ENCODE results near the gene LPAR3. TPM values are rescaled to one million over a fixed set of nuclear protein-coding genes. Genes with fewer than 3 reads are reported as not detected.

Gene LPAR3
- total and polyA plus RNA-seq, 12 donors = 4.7 to 17.3 (median 10.7) TPM

DNA sequence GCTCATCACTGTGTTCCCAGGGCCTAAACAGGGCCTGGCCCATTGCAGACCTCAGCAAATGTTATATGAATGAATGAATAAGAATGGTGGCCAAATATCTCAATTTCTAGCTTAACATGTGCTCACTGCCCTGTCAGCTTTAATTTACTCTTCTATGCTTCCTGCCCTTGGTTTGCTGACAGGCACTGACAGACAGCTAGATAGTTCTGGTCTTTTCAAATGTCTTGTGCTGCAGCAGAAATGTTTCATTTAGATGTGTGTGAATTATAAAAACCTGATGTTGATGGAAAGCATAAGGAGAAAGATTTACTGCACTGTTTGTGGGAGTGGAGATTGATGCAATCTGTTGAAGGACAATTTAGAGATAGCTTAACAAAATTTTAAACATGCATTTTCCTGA lies 48.9 kb downstream of the LPAR3 start:
- DNase-seq (no peak), ATAC-seq (no peak)
- H3K27me3 ChIP-seq = no peaks in the 10 kb centered on the region
- H3K27ac ChIP-seq = no peak overlapping the region
- no peaks in the 10 kb centered on the region for H3K36me3 ChIP-seq
- H3K9me3 ChIP-seq = no peaks in the 10 kb centered on the region
- no peak overlapping the region for H3K4me3 ChIP-seq
- intact Hi-C loops (cut with DNase I) = no loop called here
- peaks cover 0 to 17% (median 12%) of the 10 kb centered on the region in 9 donors for H3K4me1 ChIP-seq
- TF ChIP-seq, protein P1, sequence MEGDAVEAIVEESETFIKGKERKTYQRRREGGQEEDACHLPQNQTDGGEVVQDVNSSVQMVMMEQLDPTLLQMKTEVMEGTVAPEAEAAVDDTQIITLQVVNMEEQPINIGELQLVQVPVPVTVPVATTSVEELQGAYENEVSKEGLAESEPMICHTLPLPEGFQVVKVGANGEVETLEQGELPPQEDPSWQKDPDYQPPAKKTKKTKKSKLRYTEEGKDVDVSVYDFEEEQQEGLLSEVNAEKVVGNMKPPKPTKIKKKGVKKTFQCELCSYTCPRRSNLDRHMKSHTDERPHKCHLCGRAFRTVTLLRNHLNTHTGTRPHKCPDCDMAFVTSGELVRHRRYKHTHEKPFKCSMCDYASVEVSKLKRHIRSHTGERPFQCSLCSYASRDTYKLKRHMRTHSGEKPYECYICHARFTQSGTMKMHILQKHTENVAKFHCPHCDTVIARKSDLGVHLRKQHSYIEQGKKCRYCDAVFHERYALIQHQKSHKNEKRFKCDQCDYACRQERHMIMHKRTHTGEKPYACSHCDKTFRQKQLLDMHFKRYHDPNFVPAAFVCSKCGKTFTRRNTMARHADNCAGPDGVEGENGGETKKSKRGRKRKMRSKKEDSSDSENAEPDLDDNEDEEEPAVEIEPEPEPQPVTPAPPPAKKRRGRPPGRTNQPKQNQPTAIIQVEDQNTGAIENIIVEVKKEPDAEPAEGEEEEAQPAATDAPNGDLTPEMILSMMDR (IDR thresholded peaks at IDR 0.05) = no peak

DNA sequence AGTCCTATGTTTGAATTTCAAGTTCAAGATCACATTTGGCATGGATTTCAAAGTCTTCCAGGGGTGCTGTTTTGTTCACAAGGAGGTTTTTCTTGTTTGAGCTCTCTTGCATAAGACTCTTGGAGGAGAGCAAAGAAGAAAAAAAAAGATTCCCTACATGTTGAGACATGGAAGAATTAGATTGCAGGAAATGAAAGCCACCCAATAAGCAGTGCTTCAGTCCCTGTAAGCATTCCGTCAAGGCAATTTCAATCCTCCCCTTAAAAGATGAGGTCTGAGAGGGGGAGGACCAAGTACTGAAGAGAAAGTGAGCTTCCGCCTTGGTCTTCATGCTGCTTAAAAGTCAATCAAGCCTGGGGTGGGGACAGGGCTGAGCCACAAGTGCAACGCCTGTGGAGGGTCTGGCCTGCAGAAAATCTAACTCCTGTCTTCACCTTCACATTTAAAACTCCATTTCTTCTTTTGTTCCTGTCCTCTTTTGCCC lies 50.2 kb downstream of the LPAR3 start:
- Histone ChIP-seq H3K36me3 (no peaks in the 10 kb centered on the region), H3K4me1 (peaks cover 0 to 15% (median 9%) of the 10 kb centered on the region in 9 donors), H3K9me3 (no peaks in the 10 kb centered on the region), H3K4me3 (no peak overlapping the region), H3K27ac (no peak overlapping the region), H3K27me3 (no peaks in the 10 kb centered on the region)
- TF ChIP-seq, protein P1 (IDR thresholded peaks at IDR 0.05) = no peak
- intact Hi-C loops (cut with DNase I) = no loop called here
- DNase-seq (no peak), ATAC-seq (no peak)
- WGBS, 2 donors = 55 to 59% methylated on average over 3 of the region's 3 CpGs

DNA sequence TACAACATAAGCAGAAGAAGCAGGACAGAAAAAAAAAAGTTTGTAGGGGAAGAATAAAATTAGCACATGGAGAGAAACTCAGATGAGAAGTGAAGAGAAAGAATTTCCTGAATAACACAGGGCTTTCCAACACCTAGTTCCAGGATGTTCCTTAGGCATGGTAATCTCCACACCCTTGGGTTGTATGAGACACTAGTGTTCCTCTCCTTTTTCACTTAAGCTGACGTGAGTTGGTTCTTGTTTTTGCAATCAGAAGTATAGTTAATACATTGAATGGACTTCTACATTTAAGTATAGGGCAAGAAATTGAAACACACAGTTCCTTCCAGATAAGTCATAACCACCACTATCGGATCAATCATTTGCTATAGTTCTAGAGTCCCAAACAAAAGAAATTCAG lies 51.0 kb downstream of the LPAR3 start:
- intact Hi-C loops (cut with DNase I) = no loop called here
- H3K27me3 ChIP-seq = no peaks in the 10 kb centered on the region
- no peak overlapping the region for H3K27ac ChIP-seq
- H3K4me3 ChIP-seq = no peak overlapping the region
- ATAC-seq = no peak
- 84 to 90% methylated on average over 2 of the region's 2 CpGs for WGBS, 2 donors
- peaks cover 0 to 7% (median under 1%) of the 10 kb centered on the region in 9 donors for H3K4me1 ChIP-seq
- no peaks in the 10 kb centered on the region for H3K36me3 ChIP-seq
- DNase-seq = no peak
- H3K9me3 ChIP-seq = no peaks in the 10 kb centered on the region
- TF ChIP-seq, protein P1 (IDR thresholded peaks at IDR 0.05) = no peak

DNA sequence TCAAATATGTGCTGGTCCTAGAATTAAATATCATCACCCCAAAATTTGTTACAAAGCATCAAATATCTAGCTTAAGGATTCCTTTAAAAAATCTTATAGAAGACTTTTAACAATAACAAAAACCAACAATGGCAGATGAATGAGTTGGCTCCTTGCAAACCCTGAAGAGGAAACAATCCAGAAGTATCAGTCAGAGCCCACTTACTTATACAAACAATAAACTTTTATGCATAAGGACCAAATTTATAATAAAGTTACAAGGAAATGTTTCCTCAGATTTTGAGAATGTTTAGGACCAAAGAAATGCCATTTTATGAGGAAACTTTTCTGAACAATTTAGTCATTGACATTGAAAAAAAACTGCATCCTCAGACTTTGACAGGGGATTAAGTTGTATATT lies 52.7 kb downstream of the LPAR3 start:
- intact Hi-C loops (cut with DNase I) = no loop called here
- TF ChIP-seq, protein P1 (IDR thresholded peaks at IDR 0.05) = no peak
- no peak overlapping the region for H3K4me3 ChIP-seq

More for the DNA sequence above, 52.7 kb downstream of the LPAR3 start:
- H3K27me3 ChIP-seq = no peaks in the 10 kb centered on the region
- no peak for ATAC-seq
- H3K9me3 ChIP-seq = no peaks in the 10 kb centered on the region
- DNase-seq = no peak
- H3K4me1 ChIP-seq = peaks cover 0 to 3% (median 0%) of the 10 kb centered on the region in 9 donors
- H3K27ac ChIP-seq = no peak overlapping the region
- no peaks in the 10 kb centered on the region for H3K36me3 ChIP-seq
